Smooth muscle cell (in vitro differentiated cells): ENCODE results near the gene FAM117A. TPM values are rescaled to one million over a fixed set of nuclear protein-coding genes. Genes with fewer than 3 reads are reported as not detected.

Experiments used
- DNase-seq: peaks from one replicate; lab custom pipeline; 2025; ENCODE audit not compliant: unreplicated experiment; lab: John Stamatoyannopoulos, UW
- H2AFZ ChIP-seq: fragments of 200-600 bp; sonication (generic); 2 replicates; pipeline ENCODE4 v1.6.0; 2016; ENCODE audit warnings: antibody characterized with exemption, low read depth, mild to moderate bottlenecking
- H3F3A ChIP-seq: fragments of 200-600 bp; sonication (generic); 2 replicates; pipeline ENCODE4 v1.6.0; 2017; ENCODE audit warnings: antibody characterized with exemption, low read depth
- H3K27ac ChIP-seq: fragments of 200-600 bp; sonication (generic); 2 replicates; pipeline ENCODE4 v1.5.1; 2016; ENCODE audit warnings: low read depth, mild to moderate bottlenecking
- H3K27me3 ChIP-seq: fragments of 200-600 bp; sonication (generic); 2 replicates; pipeline ENCODE4 v1.6.1; 2016; ENCODE audit warnings: low read depth, mild to moderate bottlenecking
- H3K36me3 ChIP-seq: fragments of 200-600 bp; sonication (generic); 2 replicates; pipeline ENCODE4 v1.5.1; 2016; ENCODE audit warnings: low read depth
- H3K4me1 ChIP-seq: fragments of 200-600 bp; sonication (generic); 2 replicates; pipeline ENCODE4 v1.5.1; 2016; ENCODE audit warnings: low read depth
- H3K4me2 ChIP-seq: fragments of 200-600 bp; sonication (generic); 2 replicates; pipeline ENCODE4 v1.6.0; 2016; ENCODE audit warnings: mild to moderate bottlenecking
- H3K4me3 ChIP-seq: fragments of 200-600 bp; sonication (generic); 2 replicates; pipeline ENCODE4 v1.5.1; 2016; ENCODE audit warnings: mild to moderate bottlenecking
- H3K79me2 ChIP-seq: fragments of 200-600 bp; sonication (generic); 2 replicates; pipeline ENCODE4 v1.6.0; 2016; ENCODE audit warnings: low read depth, mild to moderate bottlenecking
- H3K9ac ChIP-seq: fragments of 200-600 bp; sonication (generic); 2 replicates; pipeline ENCODE4 v1.6.0; 2016; ENCODE audit warnings: low read depth
- H3K9me3 ChIP-seq: fragments of 200-600 bp; sonication (generic); replicated peaks from 2 replicates; pipeline ENCODE4 v1.5.1; 2016; ENCODE audit warnings: low read depth
- H4K20me1 ChIP-seq: fragments of 200-600 bp; sonication (generic); 2 replicates; pipeline ENCODE4 v1.6.0; 2016; ENCODE audit warnings: low read depth
- CTCF ChIP-seq: fragments of 200-600 bp; sonication (generic); IDR thresholded peaks from 2 replicates; pipeline ENCODE4 v1.5.1; 2017; ENCODE audit warnings: borderline replicate concordance, mild to moderate bottlenecking, antibody characterized with exemption; ENCODE audit not compliant: insufficient read depth, poor library complexity, severe bottlenecking
- WGBS: methylation state at CpG from one replicate; pipeline ENCODE4 v1.1.7; 2016; ENCODE audit warnings: low lambda C conversion rate; 5-methylcytosine and 5-hydroxymethylcytosine counted together
- polyA plus RNA-seq: library from polyadenylated mRNA; unstranded; fragments of >200 nt; fragmentation: Nextera tagmentation; extraction: Ambion mirVana; gene quantifications from 2 replicates; pipeline ENCODE4 v1.2.1, GENCODE V29; 2016
- total RNA-seq: library from RNA; depleted of rRNA; stranded (reverse); fragments of >200 nt; gene quantifications from 2 replicates; pipeline ENCODE4 v1.2.3, GENCODE V29; 2014

FAM117A gene
- total and polyA plus RNA-seq, 2 experiments from 2014 or later = 4.9 to 6.3 TPM

GRCh38 chr17:49748791-49749190 is 15.1 kb downstream of the FAM117A start:
- Histone ChIP-seq H3K4me1 (no peaks in the 10 kb centered on the region), H3K79me2 (no peaks in the 10 kb centered on the region), H3K9me3 (no peaks in the 10 kb centered on the region), H3K27me3 (no peaks in the 10 kb centered on the region), H4K20me1 (no peaks in the 10 kb centered on the region), H3K4me3 (no peak overlapping the region), H2AFZ (no peak overlapping the region), H3K4me2 (no peak overlapping the region), H3K36me3 (no peaks in the 10 kb centered on the region), H3F3A (no peaks in the 10 kb centered on the region), H3K27ac (no peak overlapping the region), H3K9ac (no peak overlapping the region)
- WGBS = 94% methylated on average over 7 of the region's 7 CpGs
- no peak for TF ChIP-seq CTCF
- DNase-seq = no peak

DNA sequence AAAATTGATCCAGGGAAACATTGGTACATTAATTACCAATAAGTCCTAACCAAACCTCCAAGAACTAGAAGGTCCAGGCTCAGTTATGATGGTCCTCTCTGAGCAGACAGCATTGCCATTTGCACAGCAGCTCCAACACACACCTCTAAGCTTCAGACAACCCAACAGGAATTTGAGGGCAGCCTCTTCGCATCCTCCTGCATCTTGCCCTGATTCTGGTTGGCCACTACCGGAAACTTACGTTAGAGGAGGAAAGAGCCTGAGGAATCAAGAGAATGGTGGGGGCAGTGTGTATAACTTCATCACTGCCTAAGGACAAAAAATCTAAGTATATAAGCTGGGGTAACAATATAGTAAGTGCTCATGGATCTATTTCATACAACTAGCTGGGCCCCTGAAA is 15.7 kb downstream of the FAM117A start:
- no peak for TF ChIP-seq CTCF
- no peak overlapping the region for H3K9ac ChIP-seq
- H3K9me3 ChIP-seq = no peaks in the 10 kb centered on the region
- no peaks in the 10 kb centered on the region for H4K20me1 ChIP-seq
- no peaks in the 10 kb centered on the region for H3F3A ChIP-seq
- H3K4me1 ChIP-seq = no peaks in the 10 kb centered on the region
- no peaks in the 10 kb centered on the region for H3K27me3 ChIP-seq
- H3K4me3 ChIP-seq = no peak overlapping the region
- no peak for DNase-seq
- H3K27ac ChIP-seq = no peak overlapping the region
- no peak overlapping the region for H3K4me2 ChIP-seq
- H3K79me2 ChIP-seq = no peaks in the 10 kb centered on the region
- no peak overlapping the region for H2AFZ ChIP-seq
- no peaks in the 10 kb centered on the region for H3K36me3 ChIP-seq
- WGBS = 99% methylated on average over 3 of the region's 3 CpGs

GRCh38 chr17:49747632-49748031 is 16.3 kb downstream of the FAM117A start:
- Histone ChIP-seq H3K4me1 (no peaks in the 10 kb centered on the region), H3K4me3 (no peak overlapping the region), H3K9me3 (no peaks in the 10 kb centered on the region), H2AFZ (no peak overlapping the region), H4K20me1 (no peaks in the 10 kb centered on the region), H3K79me2 (no peaks in the 10 kb centered on the region), H3K9ac (no peak overlapping the region), H3K27me3 (no peaks in the 10 kb centered on the region), H3F3A (no peaks in the 10 kb centered on the region), H3K4me2 (no peak overlapping the region), H3K27ac (no peak overlapping the region), H3K36me3 (no peaks in the 10 kb centered on the region)
- no peak for TF ChIP-seq CTCF
- WGBS = 100% methylated on average over 1 of the region's 1 CpG
- DNase-seq = no peak

DNA sequence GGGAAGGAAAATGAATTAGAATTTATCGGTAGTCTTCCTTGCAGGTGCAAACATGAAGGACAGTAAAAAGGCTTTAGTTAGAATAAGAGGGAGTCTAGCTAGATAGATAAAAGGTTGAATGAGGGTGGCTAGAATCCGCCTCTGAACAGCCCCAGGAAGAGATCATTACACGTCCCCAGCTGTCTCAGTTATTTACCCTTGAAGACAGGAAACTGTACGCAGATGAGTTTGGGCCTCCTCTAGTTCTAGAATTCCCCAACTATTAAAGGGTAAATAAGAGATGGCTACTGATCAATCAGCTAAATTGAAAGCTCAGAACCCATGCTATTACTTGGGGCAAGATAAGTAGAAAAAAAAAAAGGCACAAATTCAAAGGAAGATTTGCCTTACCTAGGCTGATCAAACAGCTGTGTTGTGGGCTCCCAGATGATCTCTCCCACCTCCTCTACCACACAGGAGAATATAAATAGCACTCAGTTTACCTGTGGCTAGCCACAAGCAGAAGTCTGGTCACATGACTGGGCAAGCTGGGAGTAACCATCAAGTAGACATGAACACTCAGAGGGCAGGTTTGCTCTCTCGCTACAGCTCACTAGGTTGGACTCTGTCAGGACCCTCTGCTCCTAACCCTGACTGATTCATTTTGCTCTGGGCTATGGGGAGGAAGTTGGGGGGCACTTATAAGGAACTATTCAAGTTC is 17.0 kb downstream of the FAM117A start:
- no peaks in the 10 kb centered on the region for H3K27me3 ChIP-seq
- DNase-seq = no peak
- 88% methylated on average over 5 of the region's 5 CpGs for WGBS

More for the DNA sequence above, 17.0 kb downstream of the FAM117A start:
- Histone ChIP-seq H3K9me3 (no peaks in the 10 kb centered on the region), H3K27ac (no peak overlapping the region), H3K79me2 (no peaks in the 10 kb centered on the region), H3K4me2 (no peak overlapping the region), H3K4me3 (no peak overlapping the region), H3F3A (no peaks in the 10 kb centered on the region), H3K4me1 (no peaks in the 10 kb centered on the region), H4K20me1 (no peaks in the 10 kb centered on the region), H2AFZ (no peak overlapping the region), H3K9ac (no peak overlapping the region), H3K36me3 (no peaks in the 10 kb centered on the region)
- no peak for TF ChIP-seq CTCF
